ENCODE measurements around the gene FN3K. TPM values are rescaled to one million over a fixed set of nuclear protein-coding genes. Genes with fewer than 3 reads are reported as not detected.

FN3K gene
- polyA plus RNA-seq, 3 donors: 0.15 TPM; not detected in 2

- 5% methylated on average over 43 of the region's 45 CpGs for WGBS (ENCODE audit: insufficient coverage)
- Mint-ChIP-seq H3K4me1 (peaks cover 9% of the 10 kb centered on the region), H3K27me3 (ENCODE audit: low read depth in 3 of 3) (peaks cover 23 to 31% (median 26%) of the 10 kb centered on the region in 3 donors), H3K36me3 (peaks cover 0 to 6% of the 10 kb centered on the region in 2 donors), H3K4me3 (peak overlapping the region; percentile 75 to 92), H3K27ac (peak overlapping the region in 3 of 7 donors; percentile 26 to 78 (median 70)), H3K9me3 (peaks cover 9 to 31% (median 22%) of the 10 kb centered on the region in 7 donors)
- no peak for TF ChIP-seq CTCF (IDR thresholded peaks at IDR 0.05)
- Histone ChIP-seq H3K9me3 (replicated peaks in 1 of 2; ENCODE audit: control insufficient read depth in 1 of 2, insufficient read depth in 1 of 2, low read length in 2 of 2) (peaks cover 9 to 16% of the 10 kb centered on the region in 2 donors), H3K27me3 (ENCODE audit: control insufficient read depth in 2 of 2, insufficient read depth in 2 of 2, low read length in 2 of 2) (peaks cover 9 to 20% of the 10 kb centered on the region in 2 donors), H2AFZ (ENCODE audit: insufficient read depth, low read depth, low read length, poor library complexity, severe bottlenecking) (peak overlapping the region; percentile 78), H3K79me2 (ENCODE audit: insufficient read depth, low read length) (no peaks in the 10 kb centered on the region), H3K4me3 (replicated peaks in 1 of 3; ENCODE audit: low read depth in 2 of 3, low read length in 3 of 3) (peak overlapping the region; percentile 28 to 73 (median 48)), H4K20me1 (ENCODE audit: insufficient read depth, low read length) (no peaks in the 10 kb centered on the region), H3K36me3 (replicated peaks in 1 of 2; ENCODE audit: control insufficient read depth in 1 of 2, insufficient read depth in 2 of 2, low read length in 2 of 2) (no peaks in the 10 kb centered on the region), H3K27ac (ENCODE audit: low read depth in 1 of 2, low read length in 2 of 2) (no peak overlapping the region), H3K4me2 (replicated peaks; ENCODE audit: extremely low read depth, low read length, poor library complexity, severe bottlenecking) (peak overlapping the region; percentile 86), H3K4me1 (ENCODE audit: control insufficient read depth in 1 of 2, insufficient read depth in 2 of 2, low read length in 2 of 2) (peaks cover 13 to 20% of the 10 kb centered on the region in 2 donors), H3K9ac (ENCODE audit: insufficient read depth, low read length, poor library complexity, severe bottlenecking) (no peak overlapping the region)
- intact Hi-C loops (cut with micrococcal nuclease): loop anchor here (2.0 to 10.0 kb wide), 4 partner anchors 50 to 244 kb away; partner anchors contain the start of genes WDR45B (in 2 of the 2), CYBC1 (in 1 of the 2), NARF (in 1 of the 2) and TBCD (in 1 of the 2)
- no peak for DNase-seq
These were observed 36.4 kb upstream of the FN3K start for GRCh38 chr17:82698974-82699442.

- peak overlapping the region; percentile 78 for H2AFZ ChIP-seq (ENCODE audit: insufficient read depth, low read depth, low read length, poor library complexity, severe bottlenecking)
- Mint-ChIP-seq H3K4me1 (peaks cover 9% of the 10 kb centered on the region), H3K36me3 (peaks cover 0 to 3% of the 10 kb centered on the region in 2 donors), H3K27ac (no peak overlapping the region), H3K27me3 (ENCODE audit: low read depth in 3 of 3) (peaks cover 21 to 29% (median 24%) of the 10 kb centered on the region in 3 donors), H3K9me3 (peaks cover 6 to 26% (median 18%) of the 10 kb centered on the region in 7 donors), H3K4me3 (peak overlapping the region; percentile 75 to 92)
- no peak overlapping the region for H3K9ac ChIP-seq (ENCODE audit: insufficient read depth, low read length, poor library complexity, severe bottlenecking)
- H3K9me3 ChIP-seq (replicated peaks in 1 of 2; ENCODE audit: control insufficient read depth in 1 of 2, insufficient read depth in 1 of 2, low read length in 2 of 2): peaks cover 5 to 11% of the 10 kb centered on the region in 2 donors
- TF ChIP-seq CTCF (IDR thresholded peaks at IDR 0.05): no peak
- peak overlapping the region; percentile 86 for H3K4me2 ChIP-seq (replicated peaks; ENCODE audit: extremely low read depth, low read length, poor library complexity, severe bottlenecking)
- no peaks in the 10 kb centered on the region for H3K79me2 ChIP-seq (ENCODE audit: insufficient read depth, low read length)
- peaks cover 13 to 20% of the 10 kb centered on the region in 2 donors for H3K4me1 ChIP-seq (ENCODE audit: control insufficient read depth in 1 of 2, insufficient read depth in 2 of 2, low read length in 2 of 2)
- 92% methylated on average over 8 of the region's 13 CpGs for WGBS (ENCODE audit: insufficient coverage)
- H4K20me1 ChIP-seq (ENCODE audit: insufficient read depth, low read length): no peaks in the 10 kb centered on the region
- DNase-seq: no peak
- H3K27me3 ChIP-seq (ENCODE audit: control insufficient read depth in 2 of 2, insufficient read depth in 2 of 2, low read length in 2 of 2): peaks cover 9 to 20% of the 10 kb centered on the region in 2 donors
- intact Hi-C loops (cut with micrococcal nuclease): loop anchor here (2.0 to 10.0 kb wide), 4 partner anchors 51 to 245 kb away; partner anchors contain the start of genes WDR45B (in 2 of the 2), CYBC1 (in 1 of the 2), NARF (in 1 of the 2) and TBCD (in 1 of the 2)
- peak overlapping the region in 1 of 3 experiments; percentile 73 for H3K4me3 ChIP-seq (replicated peaks in 1 of 3; ENCODE audit: low read depth in 2 of 3, low read length in 3 of 3)
- no peaks in the 10 kb centered on the region for H3K36me3 ChIP-seq (replicated peaks in 1 of 2; ENCODE audit: control insufficient read depth in 1 of 2, insufficient read depth in 2 of 2, low read length in 2 of 2)
- H3K27ac ChIP-seq (ENCODE audit: low read depth in 1 of 2, low read length in 2 of 2): no peak overlapping the region
These were observed 35.9 kb upstream of the FN3K start for GRCh38 chr17:82699551-82699950.
